Nephron (organoid): ENCODE results near the gene ANKLE1.
A peak's percentile ranks its signal among the peaks of the same experiment; 100 is the strongest.

Experiments used
- H3K27ac Mint-ChIP-seq, 3 experiments: 2 replicates each; pipeline ENCODE4 v1.8.0; 2020; ENCODE audit warnings: mixed read lengths in 3 of 3, mild to moderate bottlenecking in 2 of 3, moderate library complexity in 1 of 3
- H3K27me3 Mint-ChIP-seq: 2 replicates; pipeline ENCODE4 v1.8.0; 2021; ENCODE audit warnings: low read depth, mild to moderate bottlenecking, moderate library complexity, mixed read lengths
- H3K36me3 Mint-ChIP-seq: 2 replicates; pipeline ENCODE4 v1.8.0; 2020; ENCODE audit warnings: low read depth, mixed read lengths
- H3K4me1 Mint-ChIP-seq: 2 replicates; pipeline ENCODE4 v1.8.0; 2020; ENCODE audit warnings: mixed read lengths
- H3K4me3 Mint-ChIP-seq, 3 experiments: 2 replicates each; pipeline ENCODE4 v1.8.0; 2020; ENCODE audit warnings: mild to moderate bottlenecking in 3 of 3, mixed read lengths in 3 of 3, moderate library complexity in 2 of 3
- H3K9me3 Mint-ChIP-seq: 2 replicates; pipeline ENCODE4 v1.8.0; 2020; ENCODE audit warnings: mixed read lengths
- CTCF ChIP-seq, 3 experiments: fragments of 200-600 bp; sonication (generic); IDR thresholded peaks; one replicate each; pipeline ENCODE4 v1.5.0; 2021; ENCODE audit warnings: antibody characterized with exemption in 3 of 3; ENCODE audit not compliant: unreplicated experiment in 3 of 3

ANKLE1 gene

GRCh38 chr19:17327654-17328516, 46.2 kb downstream of the ANKLE1 start:
- peaks cover 15% of the 10 kb centered on the region for H3K36me3 Mint-ChIP-seq

GRCh38 chr19:17328517-17329365, 47.0 kb downstream of the ANKLE1 start:
- no peaks in the 10 kb centered on the region for H3K9me3 Mint-ChIP-seq
- peak overlapping the region in 1 of 3 experiments; percentile 75 for H3K4me3 Mint-ChIP-seq
- peaks cover 16% of the 10 kb centered on the region for H3K36me3 Mint-ChIP-seq
- H3K4me1 Mint-ChIP-seq: peaks cover 4% of the 10 kb centered on the region
- H3K27me3 Mint-ChIP-seq: peaks cover 27% of the 10 kb centered on the region
- TF ChIP-seq CTCF (IDR thresholded peaks at IDR 0.05; ENCODE audit: unreplicated experiment in 3 of 3): no peak
- no peak overlapping the region for H3K27ac Mint-ChIP-seq

More at GRCh38 chr19:17327654-17328516, 46.2 kb downstream of the ANKLE1 start:
- peak overlapping the region; percentile 71 to 81 (median 77) for H3K27ac Mint-ChIP-seq
- peaks cover 4% of the 10 kb centered on the region for H3K4me1 Mint-ChIP-seq
- H3K4me3 Mint-ChIP-seq: peak overlapping the region; percentile 87 to 89 (median 88)
- H3K27me3 Mint-ChIP-seq: peaks cover 27% of the 10 kb centered on the region
- H3K9me3 Mint-ChIP-seq: no peaks in the 10 kb centered on the region
- TF ChIP-seq CTCF (IDR thresholded peaks at IDR 0.05; ENCODE audit: unreplicated experiment in 3 of 3): peak; percentile 44 to 58 (median 55)

GRCh38 chr19:17329366-17330261, 47.9 kb downstream of the ANKLE1 start:
- no peak for TF ChIP-seq CTCF (IDR thresholded peaks at IDR 0.05; ENCODE audit: unreplicated experiment in 3 of 3)
- H3K36me3 Mint-ChIP-seq: peaks cover 16% of the 10 kb centered on the region
- H3K4me1 Mint-ChIP-seq: peaks cover 8% of the 10 kb centered on the region
- H3K9me3 Mint-ChIP-seq: no peaks in the 10 kb centered on the region
- no peak overlapping the region for H3K27ac Mint-ChIP-seq
- peak overlapping the region in 2 of 3 experiments; percentile 32 to 55 for H3K4me3 Mint-ChIP-seq
- peaks cover 27% of the 10 kb centered on the region for H3K27me3 Mint-ChIP-seq

GRCh38 chr19:17330262-17331044, 48.8 kb downstream of the ANKLE1 start:
- peaks cover 16% of the 10 kb centered on the region for H3K4me1 Mint-ChIP-seq
- TF ChIP-seq CTCF (IDR thresholded peaks at IDR 0.05; ENCODE audit: unreplicated experiment in 3 of 3): no peak
- H3K27me3 Mint-ChIP-seq: peaks cover 27% of the 10 kb centered on the region
- no peaks in the 10 kb centered on the region for H3K9me3 Mint-ChIP-seq
- H3K4me3 Mint-ChIP-seq: peak overlapping the region; percentile 18 to 69 (median 64)
- peaks cover 19% of the 10 kb centered on the region for H3K36me3 Mint-ChIP-seq
- H3K27ac Mint-ChIP-seq: no peak overlapping the region

- TF ChIP-seq CTCF (IDR thresholded peaks at IDR 0.05; ENCODE audit: unreplicated experiment in 3 of 3): no peak
- Mint-ChIP-seq H3K27me3 (peaks cover 27% of the 10 kb centered on the region), H3K27ac (no peak overlapping the region), H3K4me1 (peaks cover 16% of the 10 kb centered on the region), H3K36me3 (peaks cover 19% of the 10 kb centered on the region), H3K4me3 (peak overlapping the region; percentile 42 to 69 (median 64)), H3K9me3 (no peaks in the 10 kb centered on the region)
Observed at GRCh38 chr19:17331045-17331558, 49.4 kb downstream of the ANKLE1 start.
